Measurements from ENCODE around the gene GABRB2.

DNA sequence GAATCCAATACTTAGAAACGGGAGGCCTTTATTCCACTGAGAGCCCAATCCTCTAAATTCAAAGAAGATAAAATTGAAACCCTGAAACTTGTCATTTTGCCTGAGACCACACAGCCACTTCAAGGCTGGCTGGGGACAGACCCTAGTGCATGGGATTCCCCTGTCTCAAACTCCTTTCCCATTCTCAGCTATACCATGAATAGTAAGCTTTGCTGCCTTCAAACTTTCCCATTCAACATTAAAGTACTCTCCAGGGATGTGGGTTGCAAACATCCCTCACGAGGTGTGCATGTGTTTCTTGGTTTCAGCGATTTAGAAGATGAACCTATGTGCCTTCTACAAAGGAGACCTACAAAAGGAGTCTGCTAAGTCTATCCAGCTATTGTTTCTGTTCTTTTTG is 64.6 kb downstream of the GABRB2 start:
- TF ChIP-seq, protein P1, sequence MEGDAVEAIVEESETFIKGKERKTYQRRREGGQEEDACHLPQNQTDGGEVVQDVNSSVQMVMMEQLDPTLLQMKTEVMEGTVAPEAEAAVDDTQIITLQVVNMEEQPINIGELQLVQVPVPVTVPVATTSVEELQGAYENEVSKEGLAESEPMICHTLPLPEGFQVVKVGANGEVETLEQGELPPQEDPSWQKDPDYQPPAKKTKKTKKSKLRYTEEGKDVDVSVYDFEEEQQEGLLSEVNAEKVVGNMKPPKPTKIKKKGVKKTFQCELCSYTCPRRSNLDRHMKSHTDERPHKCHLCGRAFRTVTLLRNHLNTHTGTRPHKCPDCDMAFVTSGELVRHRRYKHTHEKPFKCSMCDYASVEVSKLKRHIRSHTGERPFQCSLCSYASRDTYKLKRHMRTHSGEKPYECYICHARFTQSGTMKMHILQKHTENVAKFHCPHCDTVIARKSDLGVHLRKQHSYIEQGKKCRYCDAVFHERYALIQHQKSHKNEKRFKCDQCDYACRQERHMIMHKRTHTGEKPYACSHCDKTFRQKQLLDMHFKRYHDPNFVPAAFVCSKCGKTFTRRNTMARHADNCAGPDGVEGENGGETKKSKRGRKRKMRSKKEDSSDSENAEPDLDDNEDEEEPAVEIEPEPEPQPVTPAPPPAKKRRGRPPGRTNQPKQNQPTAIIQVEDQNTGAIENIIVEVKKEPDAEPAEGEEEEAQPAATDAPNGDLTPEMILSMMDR (IDR thresholded peaks at IDR 0.05): no peak
- TF ChIP-seq POLR2A (IDR thresholded peaks at IDR 0.05): no peak
